HG03103 (cell line): ENCODE results near the gene PRSS56.
"Not testable (repeated sequence)": the region's sequence is repeated elsewhere in the genome, so short reads cannot be mapped to it uniquely, and the experiment has no call there.

Source experiments
- ATAC-seq: cut with Tn5 transposase; IDR thresholded peaks from one replicate; pipeline ENCODE4 v1.9.1; 2021; ENCODE audit warnings: low read depth; ENCODE audit not compliant: unreplicated experiment

Gene PRSS56

GRCh38 chr2:232523402-232523681 is 3.2 kb downstream of the PRSS56 start:
- ATAC-seq, result no peak

- no peak for ATAC-seq
Observed at GRCh38 chr2:232523682-232524597, 3.8 kb downstream of the PRSS56 start.

DNA sequence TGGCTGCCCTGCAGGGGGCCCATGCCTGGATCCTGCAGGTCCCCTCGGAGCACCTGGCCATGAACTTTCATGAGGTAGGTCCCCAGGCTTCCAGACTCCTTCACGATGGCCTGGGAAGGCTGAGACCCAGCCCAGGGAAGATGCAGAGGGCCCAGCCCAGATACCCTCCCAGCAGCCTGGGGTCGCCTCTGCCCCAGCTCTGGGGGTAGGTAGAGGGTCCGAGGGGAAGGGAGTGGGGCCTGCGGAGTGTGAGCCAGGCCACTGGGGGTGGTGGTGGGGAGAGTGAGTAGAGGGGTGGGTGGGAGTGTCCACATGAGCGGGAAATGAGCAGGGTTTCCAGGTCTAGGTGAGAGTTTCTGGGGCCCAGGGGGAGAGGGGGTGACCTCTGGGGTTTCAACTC is 4.6 kb downstream of the PRSS56 start:
- no peak for ATAC-seq

GRCh38 chr2:232525199-232525598 is 5.0 kb downstream of the PRSS56 start:
- ATAC-seq, result no peak

DNA sequence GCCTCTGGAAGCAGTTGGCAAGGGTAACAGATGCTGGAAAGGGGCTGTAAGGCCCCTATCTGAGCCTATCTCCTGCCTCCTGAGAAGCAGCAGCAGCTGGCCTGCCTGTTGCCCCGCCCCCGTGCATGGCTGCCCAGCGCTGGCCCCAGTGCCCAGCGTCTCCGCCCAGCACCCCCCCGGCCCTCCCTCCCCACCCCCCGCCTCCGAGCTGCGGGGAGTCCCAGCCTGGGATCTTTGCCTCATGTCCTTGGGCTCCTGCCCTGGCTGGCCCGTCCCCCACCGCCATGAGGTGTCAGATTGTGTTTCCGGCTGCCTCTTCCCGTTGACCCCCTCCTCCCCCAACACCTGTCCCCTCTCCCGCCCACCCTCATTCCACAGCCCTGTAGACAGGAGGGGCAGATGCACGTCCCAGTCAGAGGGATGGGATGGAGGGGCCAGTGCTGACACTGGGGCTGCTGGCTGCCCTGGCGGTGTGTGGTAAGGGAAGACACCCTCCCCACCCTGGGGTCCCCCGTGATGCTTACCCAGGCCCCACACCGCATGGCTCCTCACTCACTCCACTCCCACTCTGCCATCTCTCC is 5.7 kb downstream of the PRSS56 start, which contains the start of gene CHRND:
Gene CHRND (plus strand): TSS at position 370 of the 581 bp plus-strand sequence. CDS start 56 bp downstream, at position 426.
- no peak for ATAC-seq

DNA sequence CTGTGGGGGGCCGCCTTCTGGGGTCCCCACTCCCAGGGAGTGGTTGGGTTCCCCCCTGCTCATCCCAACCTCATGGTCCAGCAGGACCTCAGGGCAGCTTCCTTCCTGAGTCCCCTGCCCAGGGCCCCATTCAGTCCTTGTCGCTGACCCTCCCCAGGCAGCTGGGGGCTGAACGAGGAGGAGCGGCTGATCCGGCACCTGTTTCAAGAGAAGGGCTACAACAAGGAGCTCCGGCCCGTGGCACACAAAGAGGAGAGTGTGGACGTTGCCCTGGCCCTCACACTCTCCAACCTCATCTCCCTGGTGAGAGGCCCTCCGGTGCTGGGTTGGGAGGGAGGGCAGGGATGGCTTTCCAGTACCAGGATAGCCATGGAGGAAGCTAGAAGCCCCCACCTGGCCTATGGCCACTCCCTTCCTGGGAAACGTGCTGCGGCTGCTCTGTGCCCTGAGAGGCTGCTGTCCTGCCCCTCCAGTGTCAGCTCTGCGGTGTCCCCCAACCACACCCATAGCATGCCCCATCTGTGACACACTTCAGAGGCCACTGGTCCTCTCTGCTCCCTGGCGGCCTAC is 6.3 kb downstream of the PRSS56 start:
- no peak for ATAC-seq

DNA sequence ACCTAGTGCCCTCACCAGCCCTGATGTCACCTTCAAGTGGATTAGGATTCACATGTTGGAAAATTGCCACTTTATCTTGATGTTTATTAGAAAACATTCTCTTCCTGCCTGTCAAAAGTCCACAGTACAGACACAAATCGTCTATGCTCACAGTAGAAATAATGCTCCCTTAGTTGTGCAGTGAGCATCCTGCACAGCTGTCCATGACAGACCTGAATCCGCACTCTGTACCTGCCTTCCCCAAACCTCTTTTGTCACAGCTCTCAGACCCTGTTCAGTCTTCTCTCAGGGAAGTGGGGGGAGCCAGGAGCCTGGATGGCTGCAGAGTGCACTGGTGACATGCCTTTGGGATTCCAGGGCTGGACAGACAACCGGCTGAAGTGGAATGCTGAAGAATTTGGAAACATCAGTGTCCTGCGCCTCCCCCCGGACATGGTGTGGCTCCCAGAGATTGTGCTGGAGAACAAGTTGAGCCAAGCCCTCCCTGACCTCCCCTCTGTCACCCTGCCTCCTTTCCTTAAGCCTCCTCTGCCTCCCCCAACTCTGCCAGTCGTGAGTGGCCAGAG is 7.8 kb downstream of the PRSS56 start:
- ATAC-seq, result no peak

DNA sequence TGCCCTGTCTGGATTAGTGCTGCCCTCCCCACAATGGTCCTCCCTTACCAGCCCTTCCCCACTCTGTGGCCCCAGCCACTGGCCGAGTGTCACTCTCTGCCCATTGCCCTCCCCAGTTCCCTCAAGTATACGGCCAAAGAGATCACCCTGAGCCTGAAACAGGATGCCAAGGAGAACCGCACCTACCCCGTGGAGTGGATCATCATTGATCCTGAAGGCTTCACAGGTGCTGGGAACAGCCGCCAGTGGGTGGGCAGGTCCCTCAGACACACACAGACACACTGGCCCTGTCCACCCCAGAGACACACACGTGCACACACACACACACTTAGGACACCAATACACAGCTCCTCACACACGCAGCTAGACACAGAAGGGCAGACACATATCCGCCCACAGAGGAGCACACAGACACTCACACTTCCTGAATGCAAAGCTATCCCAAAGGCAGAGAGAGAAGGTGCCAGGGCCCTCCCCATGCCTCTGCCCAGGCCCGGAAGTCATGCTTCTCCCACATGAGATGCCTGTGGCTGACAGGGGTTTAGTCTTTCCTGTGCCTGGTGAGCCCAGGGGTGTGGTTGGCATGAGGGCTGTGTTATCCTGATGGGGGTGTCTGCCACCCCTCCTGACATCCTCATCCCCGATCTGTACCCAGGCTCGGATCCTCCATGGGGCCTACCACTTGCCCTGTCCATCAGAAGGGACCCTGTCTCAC is 8.7 kb downstream of the PRSS56 start:
- no peak for ATAC-seq

- no peak for ATAC-seq
Observed at GRCh38 chr2:232529806-232530547, 9.8 kb downstream of the PRSS56 start.

DNA sequence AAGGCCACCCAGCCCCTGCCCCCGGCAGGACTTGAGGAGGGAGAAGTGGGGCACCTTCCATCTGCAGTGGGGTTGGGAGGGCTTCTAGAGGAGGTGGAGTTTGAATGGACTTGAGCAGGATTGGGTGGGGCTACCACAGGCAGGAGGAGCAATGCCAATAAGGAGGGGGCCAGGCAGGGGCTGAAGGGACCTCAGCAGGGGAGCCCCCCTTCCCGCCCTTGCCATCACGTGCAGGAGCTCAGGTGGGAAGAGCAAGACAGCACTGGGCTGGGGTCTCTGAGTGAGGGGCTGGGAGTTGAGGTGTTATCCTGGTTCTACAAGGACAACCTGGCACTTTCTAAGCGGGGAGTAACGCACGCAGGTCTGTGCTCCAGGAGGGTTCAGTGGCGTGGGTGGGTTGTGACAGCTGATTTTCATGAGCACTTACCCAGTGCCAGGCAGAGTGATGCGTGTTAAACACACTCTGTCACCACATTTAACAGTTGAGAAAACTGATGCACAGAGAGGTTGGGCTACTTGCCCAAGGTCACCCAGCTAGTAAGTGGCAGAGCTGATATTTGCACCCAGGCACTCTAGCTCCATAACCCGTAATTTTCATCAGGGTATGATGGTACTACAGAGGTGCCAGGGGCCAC is 10.6 kb downstream of the PRSS56 start:
- ATAC-seq, result no peak

DNA sequence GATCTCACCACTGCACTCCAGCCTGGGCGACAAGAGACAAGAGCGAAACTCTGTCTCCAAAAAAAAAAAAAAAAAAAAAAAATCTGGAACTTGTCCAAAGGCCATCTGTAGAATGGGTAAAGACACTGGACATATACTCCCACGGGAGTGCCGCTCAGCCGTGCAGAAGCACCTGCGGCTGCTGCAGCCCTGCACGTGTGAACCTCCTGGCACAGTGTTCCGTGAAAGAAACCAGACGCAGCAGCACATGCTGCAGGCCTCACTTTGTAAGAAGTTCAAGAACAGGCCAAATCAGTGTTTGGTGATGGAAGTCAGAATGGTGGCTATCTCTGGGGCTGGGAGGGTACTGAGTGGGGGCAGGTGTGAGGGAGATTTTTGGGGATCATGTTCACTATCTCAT is 12.2 kb downstream of the PRSS56 start:
- ATAC-seq, result no peak

DNA sequence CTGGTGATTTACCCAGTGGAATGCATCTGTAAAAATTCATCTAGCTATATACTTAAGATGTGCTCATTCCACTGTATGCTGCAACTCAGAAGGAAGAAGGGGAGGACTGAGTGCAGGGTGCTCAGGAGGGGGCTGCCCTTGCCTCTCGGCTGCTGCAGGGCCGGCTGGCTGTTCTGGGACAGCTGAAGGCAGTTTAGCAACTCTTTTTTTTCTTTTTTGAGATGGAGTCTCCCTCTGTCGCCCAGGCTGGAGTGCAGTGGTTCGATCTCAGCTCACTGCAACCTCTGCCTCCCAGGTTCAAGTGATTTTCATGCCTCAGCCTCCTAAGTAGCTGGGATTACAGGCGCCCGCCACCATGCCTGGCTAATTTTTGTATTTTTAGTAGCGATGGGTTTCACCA is 12.6 kb downstream of the PRSS56 start:
- ATAC-seq, result not testable (repeated sequence)

DNA sequence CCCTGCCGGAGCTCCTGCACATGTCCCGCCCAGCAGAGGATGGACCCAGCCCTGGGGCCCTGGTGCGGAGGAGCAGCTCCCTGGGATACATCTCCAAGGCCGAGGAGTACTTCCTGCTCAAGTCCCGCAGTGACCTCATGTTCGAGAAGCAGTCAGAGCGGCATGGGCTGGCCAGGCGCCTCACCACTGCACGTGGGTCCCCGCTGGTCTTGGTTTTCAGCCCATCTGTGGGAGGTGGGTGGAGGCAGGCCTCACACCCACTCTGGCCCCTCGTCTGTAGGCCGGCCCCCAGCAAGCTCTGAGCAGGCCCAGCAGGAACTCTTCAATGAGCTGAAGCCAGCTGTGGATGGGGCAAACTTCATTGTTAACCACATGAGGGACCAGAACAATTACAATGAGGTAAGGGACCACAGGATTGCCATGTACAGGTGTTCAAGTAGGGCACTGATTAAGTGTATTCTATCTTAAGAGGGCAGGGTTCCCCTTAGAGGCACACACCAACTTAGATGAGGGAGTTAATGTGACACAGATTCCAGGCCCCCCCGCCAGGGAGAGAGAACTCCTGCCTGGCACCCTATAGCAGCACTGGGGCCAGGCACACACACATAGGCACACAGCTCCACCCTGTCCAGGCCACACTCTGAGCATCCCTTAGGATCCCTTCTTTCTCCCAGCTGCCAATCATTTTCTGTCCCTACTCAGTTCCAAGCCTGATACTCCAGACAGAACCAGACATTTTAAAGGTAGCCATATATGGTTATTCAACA is 13.9 kb downstream of the PRSS56 start:
- no peak for ATAC-seq

DNA sequence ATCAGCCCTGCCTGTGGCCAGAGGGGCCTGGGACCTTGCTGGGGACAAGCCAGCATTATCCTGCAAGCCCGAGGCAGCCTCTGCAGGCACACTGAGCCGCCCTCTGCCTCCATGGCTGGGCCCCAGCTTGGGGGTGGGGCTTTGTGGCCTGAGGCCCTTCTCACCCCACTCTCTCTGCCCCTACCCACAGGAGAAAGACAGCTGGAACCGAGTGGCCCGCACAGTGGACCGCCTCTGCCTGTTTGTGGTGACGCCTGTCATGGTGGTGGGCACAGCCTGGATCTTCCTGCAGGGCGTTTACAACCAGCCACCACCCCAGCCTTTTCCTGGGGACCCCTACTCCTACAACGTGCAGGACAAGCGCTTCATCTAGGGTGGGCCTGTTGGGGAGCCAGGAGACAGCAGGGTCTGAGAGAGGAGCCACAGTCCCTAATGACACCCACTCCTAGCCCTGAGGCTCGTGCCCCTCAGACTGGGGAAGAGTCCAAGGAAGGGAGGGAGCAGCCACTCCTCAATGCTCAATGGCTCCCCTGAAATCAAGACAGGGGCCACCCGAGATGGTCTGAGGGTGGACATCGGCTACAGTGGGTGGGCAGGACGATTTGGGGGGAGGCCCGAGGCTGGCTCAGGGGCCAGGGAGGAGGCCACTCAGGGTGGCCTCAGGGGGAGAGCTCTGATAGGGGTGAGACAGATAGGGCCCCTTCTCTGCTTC is 14.9 kb downstream of the PRSS56 start:
- ATAC-seq, result no peak

- no peak for ATAC-seq
Observed at GRCh38 chr2:232535761-232536530, 15.8 kb downstream of the PRSS56 start.

- no peak for ATAC-seq
Observed at GRCh38 chr2:232537079-232537478, 16.9 kb downstream of the PRSS56 start.

- no peak for ATAC-seq
Observed at GRCh38 chr2:232537499-232537898, 17.3 kb downstream of the PRSS56 start.

GRCh38 chr2:232538671-232539070 is 18.5 kb downstream of the PRSS56 start:
- ATAC-seq, result no peak
